GM23338 (cell line): ENCODE data around the gene KCNAB2. TPM values are rescaled to one million over a fixed set of nuclear protein-coding genes. Genes with fewer than 3 reads are reported as not detected.

ENCODE experiments used
- ATAC-seq: fragments of 200-7000 bp; cut with Tn5 transposase; 3 replicates; pipeline ENCODE4 v1.9.1; 2020
- DNase-seq: peaks from one replicate; pipeline ENCODE4 v3.0.0-alpha.2; 2015; ENCODE audit warnings: low spot score
- H2AFZ ChIP-seq: fragments of 200-600 bp; sonication (generic); 2 replicates; pipeline ENCODE4 v1.8.0; 2016; ENCODE audit warnings: antibody characterized with exemption, mild to moderate bottlenecking, moderate library complexity
- H3F3A ChIP-seq: fragments of 200-600 bp; sonication (generic); replicated peaks from 2 replicates; pipeline ENCODE4 v1.8.0; 2017; ENCODE audit warnings: antibody characterized with exemption, mixed run types, low read depth
- H3K27ac ChIP-seq: fragments of 200-600 bp; sonication (generic); 2 replicates; pipeline ENCODE4 v1.6.1; 2016; ENCODE audit warnings: low read depth
- H3K27me3 ChIP-seq: fragments of 200-600 bp; sonication (generic); 2 replicates; pipeline ENCODE4 v1.8.0; 2016; ENCODE audit warnings: mild to moderate bottlenecking, mixed run types, moderate library complexity; ENCODE audit not compliant: insufficient read depth
- H3K36me3 ChIP-seq: fragments of 200-600 bp; sonication (generic); 2 replicates; pipeline ENCODE4 v1.8.0; 2016; ENCODE audit warnings: mild to moderate bottlenecking; ENCODE audit not compliant: insufficient read depth
- H3K4me1 ChIP-seq: fragments of 200-600 bp; sonication (generic); 2 replicates; pipeline ENCODE4 v1.8.0; 2016; ENCODE audit warnings: mild to moderate bottlenecking, moderate library complexity; ENCODE audit not compliant: insufficient read depth
- H3K4me2 ChIP-seq: fragments of 200-600 bp; sonication (generic); 2 replicates; pipeline ENCODE4 v1.7.1; 2017; ENCODE audit warnings: mixed run types
- H3K4me3 ChIP-seq: fragments of 200-600 bp; sonication (generic); 2 replicates; pipeline ENCODE4 v1.6.1; 2016; ENCODE audit warnings: mixed run types
- H3K79me2 ChIP-seq: fragments of 200-600 bp; sonication (generic); replicated peaks from 2 replicates; pipeline ENCODE4 v1.8.0; 2017; ENCODE audit warnings: mild to moderate bottlenecking; ENCODE audit not compliant: insufficient read depth
- H3K9me2 ChIP-seq: fragments of 200-600 bp; sonication (generic); 2 replicates; pipeline ENCODE4 v1.8.0; 2017; ENCODE audit not compliant: insufficient read depth
- H4K20me1 ChIP-seq: fragments of 200-600 bp; sonication (generic); replicated peaks from 2 replicates; pipeline ENCODE4 v1.8.0; 2017; ENCODE audit warnings: mild to moderate bottlenecking; ENCODE audit not compliant: insufficient read depth
- H3K27ac Mint-ChIP-seq: 2 replicates; pipeline ENCODE4 v1.8.0; 2020; ENCODE audit warnings: inconsistent platforms, mild to moderate bottlenecking, moderate library complexity, mixed read lengths
- H3K27me3 Mint-ChIP-seq: 3 replicates; pipeline ENCODE4 v1.8.0; 2022; ENCODE audit warnings: low read depth, mild to moderate bottlenecking, moderate library complexity, mixed read lengths, inconsistent platforms; ENCODE audit not compliant: insufficient read depth, poor library complexity
- H3K36me3 Mint-ChIP-seq: 3 replicates; pipeline ENCODE4 v1.8.0; 2021; ENCODE audit warnings: low read depth, mild to moderate bottlenecking, inconsistent platforms, moderate library complexity, mixed read lengths
- H3K4me1 Mint-ChIP-seq: 3 replicates; pipeline ENCODE4 v1.8.0; 2020; ENCODE audit warnings: mild to moderate bottlenecking, inconsistent platforms, mixed read lengths
- H3K4me3 Mint-ChIP-seq: 3 replicates; pipeline ENCODE4 v1.8.0; 2021; ENCODE audit warnings: moderate library complexity, mild to moderate bottlenecking, inconsistent platforms, mixed read lengths
- H3K9me3 Mint-ChIP-seq: 3 replicates; pipeline ENCODE4 v1.8.0; 2020; ENCODE audit warnings: moderate library complexity, mild to moderate bottlenecking, inconsistent platforms, mixed read lengths
- CREB1 ChIP-seq: fragments of 250-450 bp; sonication (Bioruptor Pico); IDR thresholded peaks from 2 replicates; pipeline ENCODE4 v1.5.0; 2020; ENCODE audit warnings: low read depth, mild to moderate bottlenecking, moderate library complexity
- EZH2 ChIP-seq: fragments of 200-600 bp; sonication (generic); IDR thresholded peaks from one replicate; pipeline ENCODE4 v1.8.0; 2017; ENCODE audit warnings: antibody characterized with exemption, mild to moderate bottlenecking, low read depth; ENCODE audit not compliant: unreplicated experiment
- EZH2phosphoT487 ChIP-seq: fragments of 200-600 bp; sonication (generic); IDR thresholded peaks from one replicate; pipeline ENCODE4 v1.8.1; 2018; ENCODE audit warnings: antibody characterized with exemption; ENCODE audit not compliant: unreplicated experiment
- NANOG ChIP-seq: IDR thresholded peaks from 2 replicates; pipeline ENCODE4 v1.6.1; 2016; ENCODE audit warnings: antibody characterized with exemption, borderline replicate concordance
- POLR2AphosphoS5 ChIP-seq: IDR thresholded peaks from 2 replicates; pipeline ENCODE4 v1.6.1; 2016; ENCODE audit warnings: antibody characterized with exemption, low read depth
- polyA plus RNA-seq: library from polyadenylated mRNA; unstranded; fragments of >200 nt; fragmentation: Nextera tagmentation; extraction: Ambion mirVana; gene quantifications from 2 replicates; pipeline ENCODE4 v1.2.1, GENCODE V29; 2016
- total RNA-seq: library from RNA; depleted of rRNA; stranded (reverse); fragments of >200 nt; shearing (Covaris generic); gene quantifications from 2 replicates; pipeline ENCODE4 v1.2.3, GENCODE V29; 2014
- TF ChIP-seq, protein P1 (sequence below): IDR thresholded peaks from one replicate; pipeline ENCODE4 v1.6.1; 2018; ENCODE audit warnings: antibody characterized with exemption; ENCODE audit not compliant: unreplicated experiment

Gene KCNAB2
- total and polyA plus RNA-seq, 2 experiments from 2014 or later: 3.0 to 3.7 TPM

DNA sequence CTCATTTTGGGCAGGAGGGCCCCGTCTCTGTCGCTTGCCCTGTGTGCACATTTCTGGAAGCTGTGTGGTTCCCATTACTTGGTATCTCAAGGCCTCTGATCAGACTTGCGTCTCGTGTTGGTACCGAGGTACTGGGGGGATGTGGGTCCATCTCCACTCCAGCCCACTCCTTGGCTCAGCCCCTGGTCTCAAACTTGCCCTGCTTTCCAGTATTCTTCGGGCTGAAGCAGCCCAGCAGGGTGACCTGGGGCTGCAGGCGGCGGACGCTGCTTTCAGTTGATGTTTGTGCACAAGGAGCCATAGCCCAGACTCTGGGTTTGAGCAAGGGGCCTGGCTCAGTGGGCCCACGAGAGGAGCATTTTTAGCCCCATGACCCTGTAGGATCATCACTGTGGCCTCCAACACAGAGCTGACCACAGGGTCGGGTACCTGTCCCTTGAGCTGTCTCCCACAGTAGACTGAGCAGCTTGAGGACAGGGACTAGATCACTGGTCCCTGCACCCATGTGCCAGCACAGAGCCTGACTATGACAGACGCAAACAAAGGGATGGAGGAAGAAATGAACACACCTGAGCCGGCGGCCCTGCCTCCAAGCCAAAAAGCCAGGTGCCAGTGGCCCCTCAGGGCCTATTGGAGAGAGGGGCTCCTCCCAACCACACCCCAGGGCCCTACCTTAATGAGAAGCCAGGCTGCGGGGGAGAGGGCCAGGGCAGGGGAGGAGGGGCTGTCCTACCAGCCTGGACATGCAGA, 87.6 kb downstream of the KCNAB2 start:
- no peaks in the 10 kb centered on the region for H3K79me2 ChIP-seq
- no peaks in the 10 kb centered on the region for H3K4me1 ChIP-seq
- H3K4me3 ChIP-seq: no peak overlapping the region
- peaks cover 12% of the 10 kb centered on the region for H3K27me3 Mint-ChIP-seq
- no peaks in the 10 kb centered on the region for H3K27me3 ChIP-seq
- H4K20me1 ChIP-seq: no peaks in the 10 kb centered on the region
- H3K4me2 ChIP-seq: no peak overlapping the region
- H3F3A ChIP-seq: no peaks in the 10 kb centered on the region
- no peak overlapping the region for H2AFZ ChIP-seq
- no peak overlapping the region for H3K4me3 Mint-ChIP-seq
- H3K4me1 Mint-ChIP-seq: no peaks in the 10 kb centered on the region
- no peak for TF ChIP-seq POLR2AphosphoS5
- no peak for TF ChIP-seq EZH2phosphoT487
- TF ChIP-seq EZH2: no peak
- TF ChIP-seq, protein P1, sequence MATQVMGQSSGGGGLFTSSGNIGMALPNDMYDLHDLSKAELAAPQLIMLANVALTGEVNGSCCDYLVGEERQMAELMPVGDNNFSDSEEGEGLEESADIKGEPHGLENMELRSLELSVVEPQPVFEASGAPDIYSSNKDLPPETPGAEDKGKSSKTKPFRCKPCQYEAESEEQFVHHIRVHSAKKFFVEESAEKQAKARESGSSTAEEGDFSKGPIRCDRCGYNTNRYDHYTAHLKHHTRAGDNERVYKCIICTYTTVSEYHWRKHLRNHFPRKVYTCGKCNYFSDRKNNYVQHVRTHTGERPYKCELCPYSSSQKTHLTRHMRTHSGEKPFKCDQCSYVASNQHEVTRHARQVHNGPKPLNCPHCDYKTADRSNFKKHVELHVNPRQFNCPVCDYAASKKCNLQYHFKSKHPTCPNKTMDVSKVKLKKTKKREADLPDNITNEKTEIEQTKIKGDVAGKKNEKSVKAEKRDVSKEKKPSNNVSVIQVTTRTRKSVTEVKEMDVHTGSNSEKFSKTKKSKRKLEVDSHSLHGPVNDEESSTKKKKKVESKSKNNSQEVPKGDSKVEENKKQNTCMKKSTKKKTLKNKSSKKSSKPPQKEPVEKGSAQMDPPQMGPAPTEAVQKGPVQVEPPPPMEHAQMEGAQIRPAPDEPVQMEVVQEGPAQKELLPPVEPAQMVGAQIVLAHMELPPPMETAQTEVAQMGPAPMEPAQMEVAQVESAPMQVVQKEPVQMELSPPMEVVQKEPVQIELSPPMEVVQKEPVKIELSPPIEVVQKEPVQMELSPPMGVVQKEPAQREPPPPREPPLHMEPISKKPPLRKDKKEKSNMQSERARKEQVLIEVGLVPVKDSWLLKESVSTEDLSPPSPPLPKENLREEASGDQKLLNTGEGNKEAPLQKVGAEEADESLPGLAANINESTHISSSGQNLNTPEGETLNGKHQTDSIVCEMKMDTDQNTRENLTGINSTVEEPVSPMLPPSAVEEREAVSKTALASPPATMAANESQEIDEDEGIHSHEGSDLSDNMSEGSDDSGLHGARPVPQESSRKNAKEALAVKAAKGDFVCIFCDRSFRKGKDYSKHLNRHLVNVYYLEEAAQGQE: no peak
- no peaks in the 10 kb centered on the region; the same call in 2 of the 3 replicates for H3K36me3 Mint-ChIP-seq
- no peaks in the 10 kb centered on the region; the same call in 2 of the 3 replicates for H3K9me3 Mint-ChIP-seq
- no peak overlapping the region for H3K27ac ChIP-seq
- H3K27ac Mint-ChIP-seq: no peak overlapping the region
- H3K9me2 ChIP-seq: no peaks in the 10 kb centered on the region
- DNase-seq: no peak
- no peak for ATAC-seq
- no peaks in the 10 kb centered on the region for H3K36me3 ChIP-seq

DNA sequence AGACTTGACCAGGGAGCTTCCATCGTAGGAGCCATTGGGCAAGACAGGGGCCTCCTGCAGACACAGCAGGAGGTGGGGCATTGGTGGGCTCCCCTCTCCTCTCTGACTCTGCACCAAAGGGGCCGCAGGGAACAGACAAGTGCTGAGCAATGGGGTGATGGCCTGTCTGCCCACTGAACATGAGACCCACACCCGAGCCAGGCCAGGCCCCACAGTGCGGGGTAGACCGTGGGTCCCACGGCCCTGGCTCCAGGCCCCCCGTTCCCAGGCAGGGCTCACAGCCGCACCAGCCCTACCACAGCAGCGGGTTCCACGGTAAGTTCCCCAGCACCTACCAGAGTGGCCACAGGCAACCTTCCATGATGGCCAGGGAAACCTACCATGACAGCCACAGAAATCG, 88.5 kb downstream of the KCNAB2 start:
- H4K20me1 ChIP-seq: no peaks in the 10 kb centered on the region
- Mint-ChIP-seq H3K27ac (no peak overlapping the region), H3K4me3 (no peak overlapping the region), H3K27me3 (peaks cover 10% of the 10 kb centered on the region), H3K36me3 (no peaks in the 10 kb centered on the region; the same call in 2 of the 3 replicates), H3K4me1 (no peaks in the 10 kb centered on the region), H3K9me3 (no peaks in the 10 kb centered on the region; the same call in 2 of the 3 replicates)
- no peak overlapping the region for H3K4me2 ChIP-seq
- no peaks in the 10 kb centered on the region for H3K79me2 ChIP-seq
- ATAC-seq: no peak
- no peaks in the 10 kb centered on the region for H3K36me3 ChIP-seq
- H3F3A ChIP-seq: no peaks in the 10 kb centered on the region
- no peak overlapping the region for H3K4me3 ChIP-seq
- TF ChIP-seq CREB1 (CRISPR knock-in tag) (no peak), EZH2phosphoT487 (no peak), NANOG (no peak), POLR2AphosphoS5 (no peak)
- no peak overlapping the region for H3K27ac ChIP-seq
- H3K9me2 ChIP-seq: no peaks in the 10 kb centered on the region
- H3K4me1 ChIP-seq: no peaks in the 10 kb centered on the region
- H2AFZ ChIP-seq: no peak overlapping the region
- DNase-seq: no peak
- H3K27me3 ChIP-seq: no peaks in the 10 kb centered on the region
